Omental fat pad (tissue), 4 donors: ENCODE measurements around the gene NAT16. TPM values are rescaled to one million over a fixed set of nuclear protein-coding genes. Genes with fewer than 3 reads are reported as not detected.

ENCODE experiments used
- ATAC-seq: fragments of 150-250 bp; one replicate; pipeline ENCODE4 v1.9.1; 2016; ENCODE audit warnings: mild to moderate bottlenecking, moderate library complexity; ENCODE audit not compliant: low FRiP score
- DNase-seq: peaks from one replicate; pipeline ENCODE4 v3.0.0-alpha.2; 2019; ENCODE audit warnings: low spot score
- CTCF ChIP-seq, 3 donors: fragments of 450-650 bp; IDR thresholded peaks; one replicate each; pipeline ENCODE4 v1.5.1; 2016 to 2017; ENCODE audit warnings: antibody characterized with exemption in 3 of 3, mild to moderate bottlenecking in 3 of 3, moderate library complexity in 2 of 3
- total RNA-seq, 4 donors: library from RNA; depleted of rRNA; stranded (reverse); fragments of >200 nt; gene quantifications; one replicate each; pipeline ENCODE4 v1.1.0, GENCODE V29; 2016

NAT16 gene
- total RNA-seq, 4 donors from 2014 or later: 0.09 TPM; not detected in 3

DNA sequence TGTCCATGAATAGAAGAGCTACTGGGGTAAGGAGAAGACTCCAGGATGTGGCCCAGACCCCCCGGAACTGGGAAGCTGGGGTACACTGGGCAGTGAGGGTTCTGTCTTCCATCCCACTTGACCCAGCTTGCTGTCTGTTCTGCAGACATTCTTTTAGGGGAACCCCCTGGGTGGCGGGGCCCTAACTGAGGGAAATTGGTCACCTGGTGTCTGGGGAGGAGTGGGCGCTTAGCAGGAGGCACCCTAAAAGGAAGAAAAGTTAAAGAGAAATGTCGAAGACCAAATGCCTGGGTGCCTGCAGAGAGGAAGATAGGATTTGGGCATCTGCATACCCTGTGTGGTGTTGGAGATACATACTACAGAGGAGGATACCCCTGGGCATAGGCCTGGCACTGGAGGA is 24.8 kb downstream of the NAT16 start:
- DNase-seq (no peak), ATAC-seq (no peak)
- TF ChIP-seq CTCF (IDR thresholded peaks at IDR 0.05): no peak

DNA sequence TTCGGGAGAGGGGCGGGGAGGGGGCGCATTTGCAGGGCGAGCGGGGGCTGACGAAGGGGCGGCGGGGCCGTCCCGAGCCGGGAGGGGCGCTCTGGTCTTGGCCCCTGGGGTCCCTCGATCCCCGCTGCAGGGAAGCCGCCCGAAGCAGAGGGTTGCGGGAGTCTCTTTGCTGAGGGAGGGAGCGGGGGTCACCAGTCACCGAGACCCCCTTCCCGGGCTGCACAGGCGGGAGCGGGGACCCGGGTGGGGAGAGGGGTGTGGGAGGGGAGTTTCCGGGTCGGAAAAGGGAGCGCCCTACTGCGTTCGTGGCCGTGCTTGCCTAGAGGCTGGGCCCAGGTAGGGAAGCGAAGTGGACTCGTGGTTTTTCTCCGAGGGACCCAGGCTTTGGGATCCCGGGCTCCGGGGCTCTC is 25.4 kb downstream of the NAT16 start:
- DNase-seq (no peak), ATAC-seq (peak; percentile 46)
- no peak for TF ChIP-seq CTCF (IDR thresholded peaks at IDR 0.05)

- ATAC-seq: peak; percentile 96
- no peak for TF ChIP-seq CTCF (IDR thresholded peaks at IDR 0.05)
- peak; percentile 81 for DNase-seq
Measured at GRCh38 chr7:101153969-101154692, 26.0 kb downstream of the NAT16 start, which contains the start of gene AP1S1. Gene AP1S1, plus strand, starts transcription at chr7:101154476. Its CDS starts 39 bp downstream, at chr7:101154515.

- TF ChIP-seq CTCF (IDR thresholded peaks at IDR 0.05): no peak
- ATAC-seq: no peak
- no peak for DNase-seq
Measured at GRCh38 chr7:101151908-101152651, 28.0 kb downstream of the NAT16 start.

GRCh38 chr7:101140746-101141382 is 39.2 kb downstream of the NAT16 start:
- DNase-seq (no peak), ATAC-seq (no peak)
- no peak for TF ChIP-seq CTCF (IDR thresholded peaks at IDR 0.05)

GRCh38 chr7:101140339-101140699 is 39.8 kb downstream of the NAT16 start:
- TF ChIP-seq CTCF (IDR thresholded peaks at IDR 0.05): no peak
- ATAC-seq (no peak), DNase-seq (no peak)
